NCI-H1930 (cell line): ENCODE data around the gene CCRL2.
"Not testable (repeated sequence)": the region's sequence is repeated elsewhere in the genome, so short reads cannot be mapped to it uniquely, and the experiment has no call there.

Experiments used
- DNase-seq, 2 experiments: peaks; one replicate each; lab custom pipeline; 2025; lab: John Stamatoyannopoulos, UW

The CCRL2 gene

GRCh38 chr3:46405301-46406019 is 1.6 kb upstream of the CCRL2 start:
- DNase-seq: no peak

DNA sequence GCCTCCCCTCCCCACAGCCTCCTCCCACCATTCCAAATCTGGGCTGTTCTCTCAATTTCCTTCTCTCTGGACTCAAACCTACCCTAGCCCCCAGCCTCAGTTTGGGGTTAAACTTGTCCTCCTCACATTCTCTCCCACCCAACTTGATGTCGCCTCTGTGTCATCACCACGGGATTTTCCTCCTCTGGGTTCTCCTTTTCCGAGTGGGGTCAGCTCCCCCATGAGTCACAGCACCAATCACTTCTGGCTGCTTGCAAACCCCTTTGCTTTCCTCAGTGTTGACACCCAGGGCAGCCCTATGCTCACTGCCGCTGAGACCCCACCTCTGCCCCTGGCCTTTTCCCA is 644 bp upstream of the CCRL2 start:
- no peak for DNase-seq

DNA sequence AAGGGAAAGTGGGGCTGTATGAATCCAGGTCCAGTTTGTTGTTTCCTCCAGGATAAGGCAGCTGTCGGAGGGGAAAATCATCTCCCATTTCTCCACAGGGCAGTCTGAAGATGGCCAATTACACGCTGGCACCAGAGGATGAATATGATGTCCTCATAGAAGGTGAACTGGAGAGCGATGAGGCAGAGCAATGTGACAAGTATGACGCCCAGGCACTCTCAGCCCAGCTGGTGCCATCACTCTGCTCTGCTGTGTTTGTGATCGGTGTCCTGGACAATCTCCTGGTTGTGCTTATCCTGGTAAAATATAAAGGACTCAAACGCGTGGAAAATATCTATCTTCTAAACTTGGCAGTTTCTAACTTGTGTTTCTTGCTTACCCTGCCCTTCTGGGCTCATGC is 911 bp downstream of the CCRL2 start:
- DNase-seq: no peak

- no peak for DNase-seq
Observed at GRCh38 chr3:46408853-46409252, 1.8 kb downstream of the CCRL2 start.

GRCh38 chr3:46409739-46410489 is 2.9 kb downstream of the CCRL2 start:
- DNase-seq: no peak

GRCh38 chr3:46410669-46411068 is 3.6 kb downstream of the CCRL2 start:
- DNase-seq: no peak

GRCh38 chr3:46411271-46411670 is 4.2 kb downstream of the CCRL2 start:
- no peak for DNase-seq

DNA sequence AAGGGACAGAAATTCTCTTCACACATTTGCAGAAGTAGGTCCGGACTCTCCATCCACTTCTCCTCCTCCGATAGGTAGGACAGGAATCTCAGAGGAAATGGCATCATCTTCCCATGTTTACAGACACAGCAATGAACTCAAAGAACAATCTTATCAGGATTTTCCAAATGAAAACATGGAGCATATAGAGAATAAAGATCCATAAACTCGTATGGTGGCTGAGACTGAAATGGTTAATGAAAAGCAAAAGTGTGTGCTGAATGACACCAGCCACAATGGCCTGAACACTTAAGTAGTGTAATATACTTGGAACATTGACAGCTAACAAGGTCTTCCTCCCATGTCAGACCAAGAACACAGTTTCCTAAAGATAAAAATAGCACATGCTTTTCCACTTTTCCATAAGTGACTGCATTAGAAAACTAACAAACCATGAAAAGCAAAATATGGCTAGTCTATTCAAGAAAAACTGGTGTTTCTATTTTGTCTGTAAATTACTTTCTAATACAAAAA is 5.8 kb downstream of the CCRL2 start:
- no peak for DNase-seq

GRCh38 chr3:46413951-46414350 is 6.9 kb downstream of the CCRL2 start:
- DNase-seq: no peak

- DNase-seq: no peak
Observed at GRCh38 chr3:46414739-46415138, 7.7 kb downstream of the CCRL2 start.

GRCh38 chr3:46416125-46416810 is 9.2 kb downstream of the CCRL2 start:
- DNase-seq: no peak

GRCh38 chr3:46416811-46417510 is 9.9 kb downstream of the CCRL2 start:
- DNase-seq: no peak

GRCh38 chr3:46417841-46418611 is 11.0 kb downstream of the CCRL2 start:
- DNase-seq: no peak

DNA sequence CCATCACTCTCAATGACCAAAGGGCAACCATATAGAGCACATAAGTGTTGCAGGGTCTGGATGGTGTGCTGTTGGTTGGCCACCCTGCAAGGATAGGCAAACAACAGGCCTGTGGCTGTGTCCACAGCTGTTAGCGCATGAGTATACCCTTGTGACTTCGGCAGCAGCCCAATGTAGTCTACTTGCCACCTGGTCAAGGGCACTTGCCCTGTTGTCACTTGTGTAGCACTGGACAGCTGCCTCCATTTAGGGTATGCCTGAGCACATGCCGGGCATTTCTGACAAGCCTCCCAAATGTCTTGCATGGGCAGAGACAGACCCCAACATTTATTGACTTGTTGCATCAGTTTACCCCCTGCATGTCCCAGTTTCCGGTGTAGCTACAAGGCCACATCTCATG is 12.8 kb downstream of the CCRL2 start:
- DNase-seq: no peak

DNA sequence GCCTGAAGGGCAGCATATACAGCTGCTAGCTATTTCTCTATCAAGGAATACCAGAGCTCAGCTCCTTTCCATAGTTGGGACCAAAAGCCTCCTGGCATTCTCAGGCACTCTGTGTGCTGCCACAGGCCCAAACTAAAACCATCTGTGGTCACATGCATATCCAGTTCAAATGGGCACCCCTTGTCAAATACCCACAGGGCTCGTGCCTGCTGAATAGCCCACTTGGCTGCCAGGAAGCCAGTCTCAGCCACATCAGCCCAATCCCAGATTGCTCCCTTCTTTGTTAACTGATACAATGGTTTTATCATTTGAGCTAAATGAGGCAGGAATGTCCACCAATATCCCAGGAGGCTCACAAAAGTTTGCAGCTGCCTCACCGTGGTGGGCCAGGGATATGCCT is 13.9 kb downstream of the CCRL2 start:
- no peak for DNase-seq

- DNase-seq: no peak
Observed at GRCh38 chr3:46422617-46423016, 15.6 kb downstream of the CCRL2 start.

GRCh38 chr3:46423588-46423987 is 16.5 kb downstream of the CCRL2 start:
- DNase-seq: no peak

- not testable (repeated sequence) for DNase-seq
Observed at GRCh38 chr3:46426476-46426875, 19.4 kb downstream of the CCRL2 start.

GRCh38 chr3:46427404-46427803 is 20.3 kb downstream of the CCRL2 start:
- DNase-seq: not testable (repeated sequence)

DNA sequence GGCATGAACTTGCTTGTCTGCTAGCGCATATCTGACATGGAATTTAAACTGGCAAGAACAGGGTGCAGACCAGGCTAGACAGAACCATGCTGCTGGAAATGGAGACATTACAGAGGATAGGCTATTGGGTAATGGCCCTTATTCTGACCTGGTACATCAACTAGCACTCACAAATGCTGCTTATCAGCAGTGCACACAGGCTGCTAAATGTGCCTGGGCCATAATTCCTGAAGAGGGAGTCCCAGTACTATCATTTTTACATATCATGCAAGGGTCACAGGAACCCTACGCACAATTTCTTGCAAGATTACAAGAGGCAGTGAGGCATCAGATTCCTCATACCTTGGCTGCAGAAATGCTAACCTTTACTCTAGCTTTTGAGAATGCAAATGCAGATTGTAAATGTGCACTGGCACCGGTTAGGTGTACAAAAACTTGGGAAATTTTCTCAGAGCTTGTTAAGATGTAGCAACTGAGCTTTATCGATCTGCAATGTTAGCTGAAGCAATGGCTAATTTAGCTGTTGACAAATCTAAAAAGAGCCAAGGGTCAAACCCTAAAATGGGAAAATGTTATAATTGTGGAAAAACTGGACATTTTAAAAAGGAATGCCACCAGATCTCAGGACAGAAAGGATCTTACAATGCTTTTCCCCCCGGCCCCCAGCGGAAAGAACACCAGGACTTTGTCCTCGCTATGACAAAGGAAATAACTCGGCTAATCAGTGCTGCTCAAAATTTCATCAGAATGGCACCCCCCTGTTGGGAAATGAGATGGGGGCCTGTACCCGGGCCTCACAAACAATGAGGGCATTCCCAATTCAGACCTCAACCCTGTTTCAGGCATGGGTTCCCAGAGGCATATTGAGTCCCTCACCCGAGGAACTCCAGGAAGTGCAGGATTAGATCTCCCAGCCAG is 21.1 kb downstream of the CCRL2 start:
- no peak for DNase-seq
